ENCODE results near the gene TRIM66.

GRCh38 chr11:8574798-8575197, 107.7 kb downstream of the TRIM66 start:
- TF ChIP-seq CTCF (IDR thresholded peaks at IDR 0.05), result no peak
- no peak for TF ChIP-seq POLR2AphosphoS5 (IDR thresholded peaks at IDR 0.05)
